ENCODE measurements around the gene ETV1. TPM values are rescaled to one million over a fixed set of nuclear protein-coding genes. Genes with fewer than 3 reads are reported as not detected.

ETV1 gene
- polyA plus RNA-seq, 1 donor from 2014 or later, result 1.5 TPM

DNA sequence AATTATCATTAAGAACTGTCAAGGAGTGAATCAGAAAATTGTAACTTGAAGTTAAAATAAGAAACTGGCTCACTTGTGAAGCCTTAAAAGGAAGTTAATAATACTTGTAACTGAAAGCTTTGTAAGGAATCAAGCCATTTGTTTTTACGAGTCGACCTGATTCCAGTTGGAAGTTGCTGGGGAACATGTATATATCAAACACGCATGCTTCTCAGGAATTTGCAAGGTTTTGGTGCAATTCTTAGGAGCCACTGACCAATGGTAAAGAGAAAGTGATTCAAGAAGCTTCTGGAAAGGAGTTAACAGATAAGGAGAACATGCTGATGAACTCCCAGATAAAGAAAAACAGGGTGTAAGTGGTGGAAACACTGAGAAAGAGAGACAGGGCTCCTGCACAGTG is 56.4 kb downstream of the ETV1 start:
- Histone ChIP-seq H3F3A (ENCODE audit: insufficient read depth, low read length, poor library complexity, severe bottlenecking) (no peaks in the 10 kb centered on the region), H3K9me2 (ENCODE audit: insufficient read depth, low read length) (no peaks in the 10 kb centered on the region), H2AFZ (ENCODE audit: low read depth, low read length) (no peak overlapping the region), H4K20me1 (ENCODE audit: insufficient read depth) (no peaks in the 10 kb centered on the region), H3K9ac (ENCODE audit: low read length) (no peak overlapping the region), H3K4me3 (ENCODE audit: low read length) (no peak overlapping the region), H3K79me2 (replicated peaks; ENCODE audit: insufficient read depth, low read length) (no peaks in the 10 kb centered on the region), H3K9me3 (ENCODE audit: low read length) (no peaks in the 10 kb centered on the region), H3K4me2 (ENCODE audit: low read length) (no peak overlapping the region), H3K27ac (ENCODE audit: low read length) (no peak overlapping the region), H3K27me3 (ENCODE audit: insufficient read depth, low read depth, low read length) (no peaks in the 10 kb centered on the region), H3K36me3 (ENCODE audit: insufficient read depth, low read length) (no peaks in the 10 kb centered on the region)
- TF ChIP-seq POLR2AphosphoS5 (IDR thresholded peaks at IDR 0.05), result no peak
- TF ChIP-seq, protein P1, sequence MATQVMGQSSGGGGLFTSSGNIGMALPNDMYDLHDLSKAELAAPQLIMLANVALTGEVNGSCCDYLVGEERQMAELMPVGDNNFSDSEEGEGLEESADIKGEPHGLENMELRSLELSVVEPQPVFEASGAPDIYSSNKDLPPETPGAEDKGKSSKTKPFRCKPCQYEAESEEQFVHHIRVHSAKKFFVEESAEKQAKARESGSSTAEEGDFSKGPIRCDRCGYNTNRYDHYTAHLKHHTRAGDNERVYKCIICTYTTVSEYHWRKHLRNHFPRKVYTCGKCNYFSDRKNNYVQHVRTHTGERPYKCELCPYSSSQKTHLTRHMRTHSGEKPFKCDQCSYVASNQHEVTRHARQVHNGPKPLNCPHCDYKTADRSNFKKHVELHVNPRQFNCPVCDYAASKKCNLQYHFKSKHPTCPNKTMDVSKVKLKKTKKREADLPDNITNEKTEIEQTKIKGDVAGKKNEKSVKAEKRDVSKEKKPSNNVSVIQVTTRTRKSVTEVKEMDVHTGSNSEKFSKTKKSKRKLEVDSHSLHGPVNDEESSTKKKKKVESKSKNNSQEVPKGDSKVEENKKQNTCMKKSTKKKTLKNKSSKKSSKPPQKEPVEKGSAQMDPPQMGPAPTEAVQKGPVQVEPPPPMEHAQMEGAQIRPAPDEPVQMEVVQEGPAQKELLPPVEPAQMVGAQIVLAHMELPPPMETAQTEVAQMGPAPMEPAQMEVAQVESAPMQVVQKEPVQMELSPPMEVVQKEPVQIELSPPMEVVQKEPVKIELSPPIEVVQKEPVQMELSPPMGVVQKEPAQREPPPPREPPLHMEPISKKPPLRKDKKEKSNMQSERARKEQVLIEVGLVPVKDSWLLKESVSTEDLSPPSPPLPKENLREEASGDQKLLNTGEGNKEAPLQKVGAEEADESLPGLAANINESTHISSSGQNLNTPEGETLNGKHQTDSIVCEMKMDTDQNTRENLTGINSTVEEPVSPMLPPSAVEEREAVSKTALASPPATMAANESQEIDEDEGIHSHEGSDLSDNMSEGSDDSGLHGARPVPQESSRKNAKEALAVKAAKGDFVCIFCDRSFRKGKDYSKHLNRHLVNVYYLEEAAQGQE (IDR thresholded peaks at IDR 0.05; ENCODE audit: borderline replicate concordance), result no peak
- TF ChIP-seq MXI1 (conservative IDR thresholded peaks at IDR 0.05; ENCODE audit: poor library complexity, severe bottlenecking), result no peak
- no peak for TF ChIP-seq SMC3 (conservative IDR thresholded peaks at IDR 0.05; ENCODE audit: poor library complexity)
- no peak for TF ChIP-seq EP300 (conservative IDR thresholded peaks at IDR 0.05; ENCODE audit: poor library complexity, severe bottlenecking)
- TF ChIP-seq, protein P2, sequence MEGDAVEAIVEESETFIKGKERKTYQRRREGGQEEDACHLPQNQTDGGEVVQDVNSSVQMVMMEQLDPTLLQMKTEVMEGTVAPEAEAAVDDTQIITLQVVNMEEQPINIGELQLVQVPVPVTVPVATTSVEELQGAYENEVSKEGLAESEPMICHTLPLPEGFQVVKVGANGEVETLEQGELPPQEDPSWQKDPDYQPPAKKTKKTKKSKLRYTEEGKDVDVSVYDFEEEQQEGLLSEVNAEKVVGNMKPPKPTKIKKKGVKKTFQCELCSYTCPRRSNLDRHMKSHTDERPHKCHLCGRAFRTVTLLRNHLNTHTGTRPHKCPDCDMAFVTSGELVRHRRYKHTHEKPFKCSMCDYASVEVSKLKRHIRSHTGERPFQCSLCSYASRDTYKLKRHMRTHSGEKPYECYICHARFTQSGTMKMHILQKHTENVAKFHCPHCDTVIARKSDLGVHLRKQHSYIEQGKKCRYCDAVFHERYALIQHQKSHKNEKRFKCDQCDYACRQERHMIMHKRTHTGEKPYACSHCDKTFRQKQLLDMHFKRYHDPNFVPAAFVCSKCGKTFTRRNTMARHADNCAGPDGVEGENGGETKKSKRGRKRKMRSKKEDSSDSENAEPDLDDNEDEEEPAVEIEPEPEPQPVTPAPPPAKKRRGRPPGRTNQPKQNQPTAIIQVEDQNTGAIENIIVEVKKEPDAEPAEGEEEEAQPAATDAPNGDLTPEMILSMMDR (IDR thresholded peaks at IDR 0.05; ENCODE audit: poor library complexity, severe bottlenecking), result no peak
- no peak for TF ChIP-seq RAD21 (conservative IDR thresholded peaks at IDR 0.05)
- no peak for TF ChIP-seq TAF1 (IDR thresholded peaks at IDR 0.05; ENCODE audit: low read depth)
- no peak for TF ChIP-seq EZH2 (IDR thresholded peaks at IDR 0.05; ENCODE audit: borderline replicate concordance, insufficient read depth, low read length, poor library complexity, severe bottlenecking)

DNA sequence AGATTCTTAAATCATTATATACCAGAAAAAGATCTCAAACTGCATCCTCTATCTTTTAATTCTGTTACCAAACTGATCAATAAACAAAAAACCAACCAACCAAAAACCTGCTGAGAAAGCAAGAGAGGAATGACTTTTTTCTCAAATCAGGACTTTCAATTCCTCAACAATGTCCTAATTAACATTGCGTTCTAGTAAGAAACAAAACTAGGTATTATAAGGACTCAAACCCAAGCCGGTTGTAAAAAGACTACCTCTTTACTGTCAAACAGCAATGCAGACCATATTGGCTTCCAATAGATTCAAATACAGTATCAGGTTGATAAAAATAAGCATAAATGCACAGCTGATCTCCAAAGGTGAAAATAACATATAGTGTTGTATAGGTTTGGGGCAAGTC is 57.3 kb downstream of the ETV1 start:
- H2AFZ ChIP-seq (ENCODE audit: low read depth, low read length), result no peak overlapping the region
- H3K27me3 ChIP-seq (ENCODE audit: insufficient read depth, low read depth, low read length), result no peaks in the 10 kb centered on the region
- H4K20me1 ChIP-seq (ENCODE audit: insufficient read depth), result no peaks in the 10 kb centered on the region
- H3K27ac ChIP-seq (ENCODE audit: low read length), result no peak overlapping the region
- H3K36me3 ChIP-seq (ENCODE audit: insufficient read depth, low read length), result no peaks in the 10 kb centered on the region
- H3F3A ChIP-seq (ENCODE audit: insufficient read depth, low read length, poor library complexity, severe bottlenecking), result no peaks in the 10 kb centered on the region
- H3K4me3 ChIP-seq (ENCODE audit: low read length), result no peak overlapping the region
- no peaks in the 10 kb centered on the region for H3K79me2 ChIP-seq (replicated peaks; ENCODE audit: insufficient read depth, low read length)
- H3K9ac ChIP-seq (ENCODE audit: low read length), result no peak overlapping the region
- no peaks in the 10 kb centered on the region for H3K9me2 ChIP-seq (ENCODE audit: insufficient read depth, low read length)
- no peak overlapping the region for H3K4me2 ChIP-seq (ENCODE audit: low read length)
- TF ChIP-seq EZH2 (IDR thresholded peaks at IDR 0.05; ENCODE audit: borderline replicate concordance, insufficient read depth, low read length, poor library complexity, severe bottlenecking) (no peak), RAD21 (conservative IDR thresholded peaks at IDR 0.05) (no peak), SMC3 (conservative IDR thresholded peaks at IDR 0.05; ENCODE audit: poor library complexity) (no peak), MXI1 (conservative IDR thresholded peaks at IDR 0.05; ENCODE audit: poor library complexity, severe bottlenecking) (no peak), POLR2AphosphoS5 (IDR thresholded peaks at IDR 0.05) (no peak), EP300 (conservative IDR thresholded peaks at IDR 0.05; ENCODE audit: poor library complexity, severe bottlenecking) (no peak), TAF1 (IDR thresholded peaks at IDR 0.05; ENCODE audit: low read depth) (no peak)
- TF ChIP-seq, protein P2 (IDR thresholded peaks at IDR 0.05; ENCODE audit: poor library complexity, severe bottlenecking), result no peak
- TF ChIP-seq, protein P1 (IDR thresholded peaks at IDR 0.05; ENCODE audit: borderline replicate concordance), result no peak
- H3K9me3 ChIP-seq (ENCODE audit: low read length), result no peaks in the 10 kb centered on the region

Measured in neural cell (in vitro differentiated cells).